PC-9 (cell line): Measurements from ENCODE around the gene CLCF1.

Source experiments
- CTCF ChIP-seq: fragments of 200-600 bp; sonication (generic); conservative IDR thresholded peaks from 2 replicates; pipeline ENCODE4 v1.6.1; 2017; ENCODE audit warnings: mixed run types, antibody characterized with exemption, mild to moderate bottlenecking, moderate library complexity
- EZH2 ChIP-seq: fragments of 200-600 bp; sonication (generic); IDR thresholded peaks from 2 replicates; pipeline ENCODE4 v1.8.0; 2017; ENCODE audit warnings: antibody characterized with exemption, low read depth

GRCh38 chr11:67320011-67320410, 53.4 kb downstream of the CLCF1 start:
- no peak for TF ChIP-seq CTCF
- no peak for TF ChIP-seq EZH2
